Renal cortical epithelial cell (primary cell): ENCODE measurements around the gene ZNF714. TPM values are rescaled to one million over a fixed set of nuclear protein-coding genes. Genes with fewer than 3 reads are reported as not detected.
"Not testable (repeated sequence)": the region's sequence is repeated elsewhere in the genome, so short reads cannot be mapped to it uniquely, and the experiment has no call there.

Source experiments
- DNase-seq: peaks from one replicate; pipeline ENCODE4 v3.0.0-alpha.2; 2011; ENCODE audit warnings: low read depth
- total RNA-seq: library from RNA; depleted of rRNA; stranded (reverse); fragments of >200 nt; gene quantifications from 2 replicates; pipeline ENCODE4 v1.2.3, GENCODE V29; 2014

ZNF714 gene
- total RNA-seq, 1 donor from 2014 or later = 7.6 TPM

GRCh38 chr19:21130097-21130775 is 48.2 kb downstream of the ZNF714 start:
- DNase-seq = peak; percentile 11

- no peak for DNase-seq
Measured at GRCh38 chr19:21133633-21134032, 51.6 kb downstream of the ZNF714 start.

GRCh38 chr19:21134934-21135366 is 52.9 kb downstream of the ZNF714 start:
- no peak for DNase-seq

GRCh38 chr19:21135433-21135832 is 53.4 kb downstream of the ZNF714 start:
- no peak for DNase-seq

- no peak for DNase-seq
Measured at GRCh38 chr19:21138130-21138529, 56.1 kb downstream of the ZNF714 start.

GRCh38 chr19:21141006-21141405 is 59.0 kb downstream of the ZNF714 start:
- DNase-seq = not testable (repeated sequence)

GRCh38 chr19:21141787-21142464 is 59.9 kb downstream of the ZNF714 start, which contains the start of gene ZNF431:
TSS of gene ZNF431 (plus strand) at chr19:21142040. CDS start at chr19:21142184, 144 bp downstream.
- DNase-seq = peak; percentile 92

- DNase-seq = no peak
Measured at GRCh38 chr19:21143428-21143827, 61.4 kb downstream of the ZNF714 start.

GRCh38 chr19:21143854-21144253 is 61.9 kb downstream of the ZNF714 start:
- peak; percentile 79 for DNase-seq

- DNase-seq = no peak
Measured at GRCh38 chr19:21147540-21147939, 65.5 kb downstream of the ZNF714 start.

GRCh38 chr19:21148681-21149080 is 66.7 kb downstream of the ZNF714 start:
- DNase-seq = no peak

- DNase-seq = no peak
Measured at GRCh38 chr19:21149877-21150276, 67.9 kb downstream of the ZNF714 start.

GRCh38 chr19:21151460-21151859 is 69.5 kb downstream of the ZNF714 start:
- no peak for DNase-seq

- DNase-seq = peak; percentile 7
Measured at GRCh38 chr19:21158523-21159135, 76.6 kb downstream of the ZNF714 start.

GRCh38 chr19:21164541-21164940 is 82.5 kb downstream of the ZNF714 start:
- no peak for DNase-seq

- no peak for DNase-seq
Measured at GRCh38 chr19:21166436-21166835, 84.4 kb downstream of the ZNF714 start.

Other genes starting within 250 kb of the ZNF714 start
- gene ZNF85, start 159.0 kb upstream of the ZNF714 start, total RNA-seq = 1.2 and 5.4 TPM in 2 replicates
- 13.0 and 17.5 TPM in 2 replicates for gene ZNF430, start 61.5 kb upstream of the ZNF714 start, total RNA-seq
- 4.3 and 10.7 TPM in 2 replicates for gene ZNF431, start 59.8 kb downstream of the ZNF714 start, total RNA-seq
- 5.4 and 14.7 TPM in 2 replicates for gene ZNF708, start 247.2 kb downstream of the ZNF714 start, total RNA-seq